Middle frontal gyrus (tissue), 1 donor: Measurements from ENCODE around the gene TRIM25.

ENCODE experiments used
- DNase-seq: peaks from one replicate; pipeline ENCODE4 v3.0.0-alpha.2; 2015; ENCODE audit warnings: low spot score; ENCODE audit errors: extremely low spot score

The TRIM25 gene

GRCh38 chr17:56896217-56896967, 17.5 kb downstream of the TRIM25 start:
- DNase-seq: no peak

GRCh38 chr17:56894859-56895455, 18.9 kb downstream of the TRIM25 start:
- no peak for DNase-seq

GRCh38 chr17:56893503-56893902, 20.3 kb downstream of the TRIM25 start:
- no peak for DNase-seq

- no peak for DNase-seq
Measured at GRCh38 chr17:56892333-56892732, 21.5 kb downstream of the TRIM25 start.

- no peak for DNase-seq
Measured at GRCh38 chr17:56891751-56892150, 22.1 kb downstream of the TRIM25 start.

- DNase-seq: no peak
Measured at GRCh38 chr17:56890906-56891674, 22.8 kb downstream of the TRIM25 start.

- DNase-seq: no peak
Measured at GRCh38 chr17:56890390-56890789, 23.5 kb downstream of the TRIM25 start.

- no peak for DNase-seq
Measured at GRCh38 chr17:56887552-56888467, 26.0 kb downstream of the TRIM25 start.

GRCh38 chr17:56887105-56887504, 26.7 kb downstream of the TRIM25 start:
- DNase-seq: no peak

GRCh38 chr17:56886288-56886731, 27.5 kb downstream of the TRIM25 start:
- no peak for DNase-seq

GRCh38 chr17:56885312-56885657, 28.6 kb downstream of the TRIM25 start:
- no peak for DNase-seq

- DNase-seq: no peak
Measured at GRCh38 chr17:56884483-56885311, 29.2 kb downstream of the TRIM25 start.

- DNase-seq: no peak
Measured at GRCh38 chr17:56883616-56884015, 30.2 kb downstream of the TRIM25 start.

- no peak for DNase-seq
Measured at GRCh38 chr17:56881685-56882295, 32.1 kb downstream of the TRIM25 start.

- no peak for DNase-seq
Measured at GRCh38 chr17:56880571-56880970, 33.3 kb downstream of the TRIM25 start.

GRCh38 chr17:56880133-56880532, 33.7 kb downstream of the TRIM25 start:
- no peak for DNase-seq

- no peak for DNase-seq
Measured at GRCh38 chr17:56879280-56879679, 34.6 kb downstream of the TRIM25 start.

GRCh38 chr17:56876766-56877179, 37.1 kb downstream of the TRIM25 start:
- no peak for DNase-seq

GRCh38 chr17:56870081-56870651, 43.7 kb downstream of the TRIM25 start:
- DNase-seq: no peak

GRCh38 chr17:56868716-56869115, 45.1 kb downstream of the TRIM25 start:
- no peak for DNase-seq
